ENCODE results near the gene BST1. TPM values are rescaled to one million over a fixed set of nuclear protein-coding genes. Genes with fewer than 3 reads are reported as not detected.

BST1 gene
- total and polyA plus RNA-seq, 2 donors (not counting 3 experiments of a cell fraction or from before 2014, with no cell fraction given) = 10.7 to 14.0 TPM

GRCh38 chr4:15682242-15683142 lies 20.4 kb upstream of the BST1 start:
- intact Hi-C loops (cut with micrococcal nuclease) (no loop called here), dilution Hi-C loops (cut with MboI; ENCODE audit: extremely low pct_ligation_motif_present, low sequenced_read_pairs) (no loop called here)
- peaks cover 45% of the 10 kb centered on the region for H3K4me1 ChIP-seq (ENCODE audit: control insufficient read depth, extremely low read depth, insufficient read depth, low read length)
- no peaks in the 10 kb centered on the region for H3K27me3 ChIP-seq (ENCODE audit: control insufficient read depth in 2 of 2, insufficient read depth in 2 of 2, low read length in 2 of 2)
- peaks cover 69% of the 10 kb centered on the region for H3K79me2 ChIP-seq (ENCODE audit: control insufficient read depth, insufficient read depth, low read length)
- CTCF ChIA-PET = interaction anchor here (0.9 to 1.9 kb wide), 6 partner anchors 13 to 123 kb away, joined by 3 to 8 read pairs (median 4); partner anchors contain the start of genes BST1 and FBXL5
- POLR2A ChIA-PET = no interaction called here
- H3K9me1 ChIP-seq (replicated peaks; ENCODE audit: control insufficient read depth, extremely low read depth, insufficient read depth, low read length) = no peaks in the 10 kb centered on the region
- FAIRE-seq (no peak), DNase-seq (ENCODE audit: low read depth, low spot score) (peak; percentile 63)
- no peak for TF ChIP-seq MAX (IDR thresholded peaks at IDR 0.05; ENCODE audit: insufficient read depth, insufficient read length)
- TF ChIP-seq JUN (IDR thresholded peaks at IDR 0.05; ENCODE audit: borderline replicate concordance, insufficient read depth, insufficient read length, low read depth) = no peak
- no peak for TF ChIP-seq POLR2A (IDR thresholded peaks at IDR 0.05; ENCODE audit: low read depth, low read length)
- TF ChIP-seq MYC (IDR thresholded peaks at IDR 0.05; ENCODE audit: low read depth, low read length) = no peak
- no peak for TF ChIP-seq GATA2 (IDR thresholded peaks at IDR 0.05; ENCODE audit: insufficient read depth, insufficient read length, low read depth, low read length)
- no peak for TF ChIP-seq FOS (IDR thresholded peaks at IDR 0.05; ENCODE audit: borderline replicate concordance, insufficient read depth, low read length)
- no peak for TF ChIP-seq POLR2AphosphoS5 (IDR thresholded peaks at IDR 0.05; ENCODE audit: insufficient read depth, low read depth, low read length)
- no peak for TF ChIP-seq EZH2 (IDR thresholded peaks at IDR 0.05; ENCODE audit: borderline replicate concordance, low read depth, low read length, severe bottlenecking)
- no peak for TF ChIP-seq CTCF (IDR thresholded peaks at IDR 0.05; ENCODE audit: extremely low read depth in 1 of 2, insufficient read depth in 1 of 2, low read depth in 1 of 2, low read length in 2 of 2)
- peak overlapping the region; percentile 99 for H3K4me2 ChIP-seq (ENCODE audit: insufficient read depth, low read length)
- H3K36me3 ChIP-seq (ENCODE audit: control insufficient read depth in 2 of 2, extremely low read depth in 1 of 2, insufficient read depth in 2 of 2, low read length in 2 of 2) = peaks cover 0 to 3% of the 10 kb centered on the region in 2 experiments
- peak overlapping the region; percentile 51 for H2AFZ ChIP-seq (ENCODE audit: low read depth, low read length)
- H3K9me3 ChIP-seq (replicated peaks; ENCODE audit: control insufficient read depth, insufficient read depth, low read length) = no peaks in the 10 kb centered on the region
- H3K4me3 ChIP-seq (replicated peaks in 1 of 3; ENCODE audit: insufficient read depth in 1 of 3, low read depth in 1 of 3, low read length in 3 of 3) = peak overlapping the region; percentile 65 to 98 (median 87)
- no peaks in the 10 kb centered on the region for H4K20me1 ChIP-seq (replicated peaks; ENCODE audit: control insufficient read depth, extremely low read depth, insufficient read depth, low read length)
- peak overlapping the region; percentile 95 for H3K27ac ChIP-seq (ENCODE audit: insufficient read depth, low read depth, low read length)
- H3K9ac ChIP-seq (replicated peaks; ENCODE audit: extremely low read depth, insufficient read depth, low read length) = peak overlapping the region; percentile 99
- BruUV-seq (replicated peaks) = no TSS peak
